Bronchial smooth muscle cell (primary cell): ENCODE data around the gene PRKACA. TPM values are rescaled to one million over a fixed set of nuclear protein-coding genes. Genes with fewer than 3 reads are reported as not detected.

Experiments used
- total RNA-seq: library from RNA; depleted of rRNA; stranded (reverse); fragments of >200 nt; gene quantifications from 2 replicates; pipeline ENCODE4 v1.2.1, GENCODE V29; 2014

Gene PRKACA
- 33.1 and 42.7 TPM in 2 replicates for total RNA-seq

DNA sequence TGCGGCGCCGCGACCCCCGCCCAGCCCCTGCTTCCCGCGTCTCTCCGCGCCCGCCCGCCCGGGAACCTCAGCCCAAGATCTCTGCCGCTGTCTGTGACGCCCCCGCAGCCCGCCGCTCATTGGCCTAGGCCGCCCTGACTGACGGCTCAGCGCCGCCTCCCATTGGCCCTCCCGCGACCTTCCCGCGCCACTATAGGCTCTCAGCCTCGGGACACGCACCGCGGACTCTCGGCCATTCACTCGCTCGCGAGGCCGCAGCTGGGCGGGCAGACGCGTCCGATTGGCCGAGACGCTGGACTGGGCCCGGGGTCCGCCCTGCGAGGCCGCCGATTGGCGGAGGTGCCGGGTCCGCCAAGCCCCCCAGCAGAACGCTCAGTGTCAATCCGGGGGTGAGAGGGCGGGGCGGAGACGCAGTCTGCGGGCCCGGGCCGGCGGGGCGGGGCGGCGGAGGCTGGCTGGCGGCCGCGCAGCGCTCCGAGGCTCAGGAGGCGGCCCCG, at the start of gene PRKACA:
Gene PRKACA, minus strand, starts transcription at position 95 of the 497 bp plus-strand sequence. CDS start 215 bp downstream, outside the sequence.

GRCh38 chr19:14136509-14137281, 19.1 kb upstream of the PRKACA start, which contains the start of gene ASF1B:
Gene ASF1B (minus strand): TSS chr19:14136589. CDS start chr19:14136456, 133 bp downstream.

GRCh38 chr19:14090509-14091080, 27.0 kb downstream of the PRKACA start, which contains the start of gene SAMD1:
Gene SAMD1 (minus strand): TSS chr19:14090751.

GRCh38 chr19:14085309-14085995, 32.1 kb downstream of the PRKACA start, which contains the start of gene C19orf67:
Gene C19orf67 (minus strand): TSS chr19:14085783. CDS start chr19:14085627, 156 bp downstream.

DNA sequence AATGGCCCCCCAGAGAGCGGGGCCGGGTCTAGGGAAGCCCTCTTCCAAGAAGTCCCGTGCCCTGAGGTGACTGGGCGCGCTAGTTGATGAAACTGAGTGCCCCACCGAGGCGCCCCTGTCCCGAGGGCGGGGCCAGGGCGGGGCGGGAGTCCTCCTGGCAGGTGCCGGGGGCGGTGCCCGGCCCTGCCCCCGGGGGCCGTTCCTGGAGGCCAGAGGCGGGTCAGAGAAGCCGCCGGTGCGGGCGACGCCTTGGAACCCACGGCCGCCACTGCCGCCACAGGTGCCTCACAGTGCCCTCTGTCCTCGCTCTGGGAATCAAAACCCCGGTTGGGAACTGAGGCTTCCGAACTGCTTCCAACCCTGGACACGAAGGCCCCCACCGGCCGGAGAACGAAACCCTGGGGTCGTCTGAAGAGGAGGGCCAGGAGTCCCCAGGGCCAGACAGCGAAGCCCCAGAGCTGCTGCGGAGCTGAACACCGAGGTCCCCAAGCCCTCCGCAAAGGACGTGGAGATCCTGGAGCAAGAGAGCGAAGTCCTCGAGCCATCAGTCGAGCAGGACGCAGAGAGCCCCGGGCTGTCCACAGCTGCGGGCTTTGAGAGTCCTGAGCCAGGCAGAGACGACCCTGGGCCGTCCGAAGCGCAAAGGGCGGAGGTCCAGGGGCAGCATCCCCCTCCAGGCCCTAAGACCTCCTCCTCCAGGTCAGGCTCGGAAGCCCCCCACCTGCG, 44.9 kb downstream of the PRKACA start, which contains the start of gene MISP3:
Gene MISP3, plus strand, starts transcription at position 252 of the 726 bp plus-strand sequence. CDS start 524 bp downstream, outside the sequence.

DNA sequence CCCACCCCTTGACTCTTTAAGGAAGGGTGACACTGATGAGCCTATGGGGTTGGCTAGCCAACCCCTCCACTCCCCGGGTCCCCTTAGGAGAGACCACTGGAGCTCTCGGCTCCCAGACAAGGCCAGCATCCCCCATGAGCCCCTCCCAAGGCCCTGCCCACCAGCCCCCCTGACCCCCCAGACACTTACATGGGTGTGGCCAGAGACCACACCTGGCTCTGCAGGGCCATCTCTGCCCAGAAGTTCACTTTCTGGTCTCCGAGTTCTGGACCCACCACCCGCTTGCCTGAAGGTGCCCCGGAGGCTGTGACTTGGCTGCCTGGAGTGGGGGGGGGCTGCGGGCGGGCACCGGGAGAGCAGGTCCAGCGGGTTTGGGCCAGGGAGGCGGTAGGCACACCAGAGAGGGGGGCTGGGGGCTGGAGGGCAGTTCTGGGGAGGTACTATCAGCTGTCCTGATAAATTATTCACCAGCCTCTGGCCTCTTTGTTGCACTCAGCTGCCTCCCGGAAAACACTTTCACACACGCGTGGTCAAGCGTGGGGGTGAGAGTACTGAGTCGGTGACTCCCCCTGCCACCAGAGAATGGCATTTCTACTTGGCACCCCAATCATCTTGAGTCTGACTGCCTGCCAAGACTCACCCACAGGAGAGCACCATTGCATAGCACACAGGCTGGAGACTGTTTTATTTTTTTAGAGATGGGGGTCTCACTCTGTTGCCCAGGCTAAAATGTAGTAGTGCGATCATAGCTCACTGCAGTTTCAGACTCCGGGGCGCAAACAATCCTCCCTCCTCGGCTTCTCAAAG, 55.6 kb downstream of the PRKACA start, which contains the start of gene PALM3:
Gene PALM3, minus strand, starts transcription at position 326 of the 807 bp plus-strand sequence. Its CDS starts 96 bp downstream, at position 230.

Other genes with a start within 250 kb of the PRKACA start
- gene NANOS3, start 240.6 kb downstream of the PRKACA start, total RNA-seq = 0.43 TPM in 1 of 2 replicates, not detected in the other
- gene BRME1, start 211.6 kb downstream of the PRKACA start, total RNA-seq = 0.32 TPM in 1 of 2 replicates, not detected in the other
- gene CC2D1A, start 211.6 kb downstream of the PRKACA start, total RNA-seq = 4.7 and 6.6 TPM in 2 replicates
- gene PODNL1, start 179.3 kb downstream of the PRKACA start, total RNA-seq = 1.0 and 1.3 TPM in 2 replicates
- gene DCAF15, start 165.3 kb downstream of the PRKACA start, total RNA-seq = 4.6 and 7.6 TPM in 2 replicates
- 1.6 and 2.6 TPM in 2 replicates for gene RFX1, start 111.4 kb downstream of the PRKACA start, total RNA-seq
- gene RLN3, start 89.6 kb downstream of the PRKACA start, total RNA-seq = not detected in 2 replicates
- 0.26 and 1.6 TPM in 2 replicates for gene IL27RA, start 86.0 kb downstream of the PRKACA start, total RNA-seq
- gene PALM3, start 55.7 kb downstream of the PRKACA start, total RNA-seq = 0.16 and 0.17 TPM in 2 replicates
- gene MISP3, start 45.0 kb downstream of the PRKACA start, total RNA-seq = 0.34 and 0.63 TPM in 2 replicates
- gene C19orf67, start 32.0 kb downstream of the PRKACA start, total RNA-seq = not detected in 2 replicates
- 12.4 and 13.9 TPM in 2 replicates for gene SAMD1, start 27.0 kb downstream of the PRKACA start, total RNA-seq
- 0.43 and 0.95 TPM in 2 replicates for gene ASF1B, start 18.8 kb upstream of the PRKACA start, total RNA-seq
- gene ADGRL1, start 88.4 kb upstream of the PRKACA start, total RNA-seq = 2.0 and 3.8 TPM in 2 replicates